NCI-H146 treated with DMSO at 0.1 percent for 48 hours (cell line): Measurements from ENCODE around the gene PROM2.
"Not testable (repeated sequence)": the region's sequence is repeated elsewhere in the genome, so short reads cannot be mapped to it uniquely, and the experiment has no call there.

Source experiments
- DNase-seq: peaks from one replicate; lab custom pipeline; 2025; ENCODE audit not compliant: unreplicated experiment; lab: John Stamatoyannopoulos, UW

Gene PROM2, protein sequence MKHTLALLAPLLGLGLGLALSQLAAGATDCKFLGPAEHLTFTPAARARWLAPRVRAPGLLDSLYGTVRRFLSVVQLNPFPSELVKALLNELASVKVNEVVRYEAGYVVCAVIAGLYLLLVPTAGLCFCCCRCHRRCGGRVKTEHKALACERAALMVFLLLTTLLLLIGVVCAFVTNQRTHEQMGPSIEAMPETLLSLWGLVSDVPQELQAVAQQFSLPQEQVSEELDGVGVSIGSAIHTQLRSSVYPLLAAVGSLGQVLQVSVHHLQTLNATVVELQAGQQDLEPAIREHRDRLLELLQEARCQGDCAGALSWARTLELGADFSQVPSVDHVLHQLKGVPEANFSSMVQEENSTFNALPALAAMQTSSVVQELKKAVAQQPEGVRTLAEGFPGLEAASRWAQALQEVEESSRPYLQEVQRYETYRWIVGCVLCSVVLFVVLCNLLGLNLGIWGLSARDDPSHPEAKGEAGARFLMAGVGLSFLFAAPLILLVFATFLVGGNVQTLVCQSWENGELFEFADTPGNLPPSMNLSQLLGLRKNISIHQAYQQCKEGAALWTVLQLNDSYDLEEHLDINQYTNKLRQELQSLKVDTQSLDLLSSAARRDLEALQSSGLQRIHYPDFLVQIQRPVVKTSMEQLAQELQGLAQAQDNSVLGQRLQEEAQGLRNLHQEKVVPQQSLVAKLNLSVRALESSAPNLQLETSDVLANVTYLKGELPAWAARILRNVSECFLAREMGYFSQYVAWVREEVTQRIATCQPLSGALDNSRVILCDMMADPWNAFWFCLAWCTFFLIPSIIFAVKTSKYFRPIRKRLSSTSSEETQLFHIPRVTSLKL

DNA sequence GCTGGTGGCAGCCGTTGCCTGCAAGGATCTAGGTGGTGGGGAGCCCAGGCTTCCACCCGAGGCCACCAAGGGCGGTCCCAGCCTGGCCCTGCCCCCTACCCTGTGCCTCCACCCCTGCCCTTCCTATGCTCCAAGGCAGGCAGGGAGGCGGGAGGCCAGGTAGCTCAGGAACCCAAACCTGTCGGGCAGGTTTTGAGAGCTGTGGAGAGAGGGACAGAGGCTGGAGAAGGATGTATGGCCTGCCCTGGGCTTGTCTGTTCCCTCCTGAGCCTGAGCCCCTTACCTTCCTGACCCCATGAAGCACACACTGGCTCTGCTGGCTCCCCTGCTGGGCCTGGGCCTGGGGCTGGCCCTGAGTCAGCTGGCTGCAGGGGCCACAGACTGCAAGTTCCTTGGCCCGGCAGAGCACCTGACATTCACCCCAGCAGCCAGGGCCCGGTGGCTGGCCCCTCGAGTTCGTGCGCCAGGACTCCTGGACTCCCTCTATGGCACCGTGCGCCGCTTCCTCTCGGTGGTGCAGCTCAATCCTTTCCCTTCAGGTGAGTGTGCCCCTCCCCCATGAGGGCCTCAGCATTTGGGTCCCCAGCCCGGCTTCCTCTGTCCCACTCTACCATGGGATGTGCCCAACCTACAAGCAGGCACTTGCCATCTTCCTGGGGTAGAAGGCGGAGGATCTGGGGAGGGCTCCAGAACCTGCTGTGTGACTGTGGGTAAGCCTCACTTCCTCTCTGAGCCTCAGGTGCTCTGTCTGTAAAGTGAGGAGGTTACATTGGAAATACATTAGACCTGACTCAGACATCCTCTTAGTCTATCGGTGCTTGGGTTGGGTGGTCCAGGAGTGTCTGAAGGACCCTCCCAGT lies at the start of gene PROM2:
Gene PROM2, plus strand, starts transcription at position 159 of the 860 bp plus-strand sequence. Its CDS starts 137 bp downstream, at position 296.
- DNase-seq: no peak

DNA sequence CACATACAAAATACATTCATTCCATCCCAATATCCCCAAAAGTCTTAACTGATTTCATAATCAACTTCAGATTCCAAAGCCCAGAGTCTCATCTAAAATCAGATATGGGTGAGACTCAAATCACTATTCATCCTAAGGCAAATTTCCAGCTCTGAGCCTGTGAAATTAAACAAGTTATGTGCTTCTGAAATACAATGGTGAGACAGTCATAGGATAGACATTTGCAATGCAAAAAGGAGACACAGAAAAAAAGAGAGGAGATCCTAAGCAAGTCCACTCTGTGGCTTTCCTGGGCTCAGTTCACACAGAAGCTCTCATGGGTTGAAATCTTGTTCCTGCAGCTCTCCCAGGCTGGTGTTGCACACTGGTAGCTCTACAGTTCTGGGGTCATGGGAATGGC lies 48.6 kb upstream of the PROM2 start:
- DNase-seq: no peak

DNA sequence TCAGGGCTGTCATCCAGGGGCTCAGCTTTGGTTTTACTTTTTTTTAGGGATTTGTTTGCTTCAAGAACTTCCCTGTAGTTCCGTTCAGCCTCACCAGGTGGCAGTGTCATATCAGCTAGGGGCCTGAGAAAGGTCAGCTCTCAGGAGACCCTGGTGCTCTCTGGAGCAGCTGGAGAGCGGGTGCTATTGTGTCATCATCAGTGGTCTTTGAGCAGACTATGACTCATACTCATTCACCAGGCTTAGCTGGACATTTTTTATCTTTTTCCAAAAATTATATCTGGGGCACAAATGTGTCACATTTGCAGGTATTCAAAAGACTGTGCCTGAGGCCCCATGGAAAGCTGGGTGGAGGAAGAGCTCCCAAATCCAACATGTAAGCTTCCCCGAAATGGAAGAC lies 42.5 kb upstream of the PROM2 start:
- DNase-seq: peak; percentile 42

DNA sequence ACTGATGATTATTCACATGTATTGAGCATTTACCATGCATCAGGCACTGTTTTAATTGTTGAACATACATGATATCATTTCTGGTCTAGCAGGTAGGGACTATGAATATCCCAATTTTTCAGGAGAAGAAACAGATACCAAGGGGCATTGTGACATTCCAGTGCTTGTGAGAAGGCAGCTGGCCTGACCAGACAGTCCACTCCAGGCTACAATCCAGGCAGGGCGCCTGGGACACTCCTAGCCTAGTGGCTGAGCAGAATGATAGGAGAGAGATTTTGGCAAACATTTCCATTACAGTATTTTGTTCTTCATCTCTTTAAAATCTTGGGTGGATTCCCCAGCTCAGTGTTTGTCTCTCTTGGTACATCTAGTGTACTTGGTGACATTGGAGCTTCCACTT lies 42.0 kb upstream of the PROM2 start:
- DNase-seq: no peak

DNA sequence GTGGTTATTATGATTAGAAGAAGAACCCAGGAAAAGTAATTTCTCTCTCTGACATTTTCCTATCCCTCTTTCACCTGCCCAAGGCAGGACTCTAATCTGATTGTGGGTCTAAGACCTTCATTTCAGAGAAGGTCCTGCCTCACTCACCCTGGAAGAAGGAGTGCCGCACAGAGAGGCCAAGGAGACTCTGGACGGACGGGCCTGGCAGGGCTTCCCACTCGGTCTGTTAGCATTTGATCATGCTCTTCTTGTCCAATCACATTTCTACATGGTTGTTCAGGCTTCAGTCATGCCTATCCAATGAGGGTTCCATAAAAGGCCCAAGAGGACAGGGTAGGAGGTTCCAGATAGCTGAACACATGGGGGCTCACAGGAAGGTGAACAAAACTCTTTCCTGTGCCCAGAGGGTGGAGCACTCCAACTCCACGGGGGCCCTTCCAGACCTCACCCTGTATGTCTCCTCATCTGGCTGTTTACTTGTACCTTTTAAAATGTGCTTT lies 39.9 kb upstream of the PROM2 start:
- DNase-seq: no peak

DNA sequence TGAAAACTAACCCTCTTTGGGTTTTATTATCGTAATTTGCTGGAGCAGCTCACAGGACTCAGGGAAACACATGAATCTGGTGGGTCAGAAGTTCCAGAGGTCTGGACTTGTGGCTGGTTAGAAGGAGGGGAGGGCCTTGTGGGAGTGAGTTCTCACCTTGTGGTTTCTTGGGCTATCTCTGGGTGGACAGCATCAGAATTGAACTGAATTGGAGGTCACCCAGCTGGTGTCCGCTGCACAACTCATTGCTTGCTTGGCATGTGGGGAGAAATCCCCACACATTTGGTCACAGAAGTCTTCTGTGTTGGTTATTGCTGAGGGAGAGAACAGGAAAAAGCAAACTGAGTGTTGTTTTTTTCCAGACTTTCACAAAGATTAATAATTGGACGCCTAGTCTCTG lies 39.4 kb upstream of the PROM2 start:
- no peak for DNase-seq

DNA sequence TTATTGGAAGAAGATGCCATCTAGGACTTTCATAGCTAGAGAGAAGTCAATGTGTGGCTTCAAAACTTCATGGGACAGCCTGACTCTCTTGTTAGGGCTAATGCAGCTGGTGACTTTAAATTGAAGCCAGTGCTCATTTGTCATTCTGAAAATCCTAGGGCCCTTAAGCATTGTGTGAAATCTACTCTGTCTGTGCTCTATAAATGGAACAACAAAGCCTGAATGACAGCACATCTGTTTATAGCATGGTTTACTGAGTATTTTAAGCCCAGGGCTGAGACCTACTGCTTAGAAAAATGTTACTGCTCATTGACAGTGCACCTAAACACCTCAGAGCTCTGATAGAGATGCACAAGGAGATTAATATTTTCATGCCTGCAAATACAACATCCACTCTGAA lies 36.1 kb upstream of the PROM2 start:
- DNase-seq: no peak

DNA sequence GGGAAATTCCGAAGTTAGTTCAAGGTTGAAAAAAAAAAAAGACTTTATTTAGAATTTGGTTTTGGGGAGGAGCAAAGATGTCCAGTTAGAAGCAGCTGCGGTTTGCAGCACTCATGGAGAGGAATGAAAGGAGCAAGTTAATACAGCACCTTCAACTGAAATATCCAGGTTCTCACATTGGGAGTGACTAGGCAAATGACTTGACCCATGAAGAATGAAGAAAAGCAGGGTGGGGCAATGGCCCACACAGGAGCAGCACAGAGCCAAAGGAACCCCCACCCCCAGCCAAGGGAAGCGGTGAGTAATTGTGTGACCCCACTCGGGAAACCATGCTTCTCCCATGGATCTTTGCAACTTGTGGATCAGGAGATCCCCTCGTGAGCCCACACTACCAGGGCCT lies 34.2 kb upstream of the PROM2 start:
- no peak for DNase-seq

DNA sequence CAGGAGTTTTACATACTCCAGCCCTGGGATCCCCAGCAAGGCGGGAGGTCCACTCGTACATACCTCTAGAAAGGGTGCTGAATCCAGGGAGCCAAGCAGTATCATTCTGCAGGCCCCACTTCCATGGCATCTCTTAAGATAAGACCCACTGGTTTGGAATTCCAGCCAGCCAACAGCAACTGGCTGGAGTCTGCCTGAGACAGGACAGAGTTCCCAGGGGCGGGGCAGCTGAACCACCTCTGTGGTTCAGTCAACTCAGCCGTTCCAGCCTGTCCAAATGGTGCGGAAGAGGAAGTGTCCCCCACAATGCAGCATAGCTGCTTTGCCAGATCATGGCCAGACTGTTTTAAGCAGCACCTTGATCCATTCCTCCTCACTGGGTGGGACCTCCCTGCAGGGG lies 33.7 kb upstream of the PROM2 start:
- no peak for DNase-seq

DNA sequence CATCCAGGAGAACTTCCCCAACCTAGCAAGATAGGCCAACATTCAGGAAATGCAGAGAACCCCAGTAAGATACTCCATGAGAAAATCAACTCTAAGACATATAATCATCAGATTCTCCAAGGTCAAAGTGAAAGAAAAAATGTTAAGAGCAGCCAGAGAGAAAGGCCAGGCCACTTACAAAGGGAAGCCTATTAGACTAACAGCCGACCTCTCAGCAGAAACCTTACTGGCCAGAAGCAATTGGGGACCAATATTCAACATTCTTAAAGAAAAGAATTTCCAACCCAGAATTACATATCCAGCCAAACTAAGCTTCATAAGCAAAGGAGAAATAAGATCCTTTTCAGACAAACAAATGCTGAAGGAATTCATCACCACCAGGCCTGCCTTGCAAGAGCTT lies 32.2 kb upstream of the PROM2 start:
- not testable (repeated sequence) for DNase-seq

DNA sequence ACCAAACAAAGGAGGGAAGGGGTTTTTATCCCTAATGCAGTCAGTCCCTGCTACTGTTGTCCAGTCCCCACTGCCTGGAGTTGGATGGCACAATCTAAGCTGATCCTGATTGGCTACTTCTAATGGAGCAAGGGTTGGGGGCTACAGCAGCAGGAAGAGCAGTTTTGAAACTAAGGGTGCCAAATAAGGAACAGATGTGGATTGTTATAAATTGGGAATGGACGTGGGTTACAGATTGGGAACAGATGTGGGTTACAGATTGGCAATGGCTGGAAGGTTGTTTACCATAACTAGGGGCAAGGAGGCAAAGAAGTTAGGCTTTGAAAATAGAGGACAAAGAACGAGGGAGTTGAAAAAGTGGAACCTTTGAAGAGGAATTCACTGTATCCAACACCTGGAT lies 16.0 kb upstream of the PROM2 start:
- DNase-seq: no peak

DNA sequence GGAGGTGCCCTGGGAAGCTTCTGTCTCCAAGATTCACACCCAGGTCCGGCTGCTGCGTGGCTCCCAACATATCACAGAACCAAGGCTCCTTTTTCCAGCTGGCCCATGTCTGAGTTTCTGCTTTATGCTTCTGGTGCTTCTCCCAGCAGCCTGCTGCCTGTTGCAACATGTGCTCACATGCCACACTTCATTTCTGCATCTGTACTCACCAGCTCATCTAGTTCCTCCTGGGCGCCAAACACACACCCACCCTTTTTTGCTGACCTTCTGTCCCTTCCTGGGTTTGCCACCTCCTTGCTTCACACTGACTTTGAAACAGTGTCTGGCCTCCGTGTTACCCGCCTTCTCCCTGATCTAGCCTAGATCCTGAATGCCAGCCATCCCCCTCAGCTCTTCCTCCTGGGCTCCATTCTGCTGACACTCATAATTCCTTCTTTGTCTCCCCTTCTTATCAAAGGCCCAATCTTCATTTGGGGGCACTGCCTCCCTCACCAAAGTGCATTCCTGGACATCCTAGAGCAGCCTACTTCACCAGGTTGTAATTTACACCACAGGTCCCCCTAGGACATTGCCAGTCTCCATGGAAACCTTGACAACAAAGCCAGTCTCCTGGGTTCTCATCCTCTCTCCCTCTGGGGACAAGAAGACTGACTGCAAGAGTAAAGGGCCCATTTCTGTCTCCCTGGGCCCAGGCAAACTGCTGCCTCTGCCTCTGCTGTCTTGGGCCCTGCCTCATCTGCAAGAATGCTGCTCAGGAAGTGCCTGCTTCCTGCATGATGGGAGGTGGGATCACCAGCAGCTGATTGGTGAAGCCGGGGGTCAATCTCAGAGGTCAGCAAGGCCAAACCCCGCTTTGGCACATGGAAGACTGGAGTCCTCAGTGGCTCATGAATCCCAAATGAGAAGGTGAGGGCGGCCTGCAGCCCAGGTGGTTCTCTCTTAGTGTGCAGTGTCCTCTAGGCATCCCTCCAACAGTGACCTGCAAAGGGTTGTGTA lies 13.9 kb upstream of the PROM2 start:
- DNase-seq: no peak

DNA sequence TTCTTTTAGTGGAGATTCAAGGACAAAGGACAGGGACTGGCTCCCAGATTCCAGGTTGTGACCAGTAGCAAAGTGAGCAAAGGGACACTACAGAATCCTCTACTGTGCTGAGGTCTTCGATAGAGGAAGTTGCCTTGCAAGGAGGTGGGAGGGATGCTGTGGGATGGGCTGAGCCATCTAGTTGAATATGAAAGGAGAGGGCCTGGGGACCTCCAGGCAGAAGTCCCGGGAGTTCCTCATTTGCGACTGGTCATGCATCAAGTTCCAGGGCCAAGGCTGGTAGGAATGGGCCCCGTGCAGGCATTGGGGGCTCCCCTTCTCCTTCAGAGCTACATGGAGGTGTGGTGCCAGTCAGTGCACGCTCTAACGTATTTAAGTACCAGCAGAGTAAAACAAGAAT lies 12.6 kb upstream of the PROM2 start:
- no peak for DNase-seq

DNA sequence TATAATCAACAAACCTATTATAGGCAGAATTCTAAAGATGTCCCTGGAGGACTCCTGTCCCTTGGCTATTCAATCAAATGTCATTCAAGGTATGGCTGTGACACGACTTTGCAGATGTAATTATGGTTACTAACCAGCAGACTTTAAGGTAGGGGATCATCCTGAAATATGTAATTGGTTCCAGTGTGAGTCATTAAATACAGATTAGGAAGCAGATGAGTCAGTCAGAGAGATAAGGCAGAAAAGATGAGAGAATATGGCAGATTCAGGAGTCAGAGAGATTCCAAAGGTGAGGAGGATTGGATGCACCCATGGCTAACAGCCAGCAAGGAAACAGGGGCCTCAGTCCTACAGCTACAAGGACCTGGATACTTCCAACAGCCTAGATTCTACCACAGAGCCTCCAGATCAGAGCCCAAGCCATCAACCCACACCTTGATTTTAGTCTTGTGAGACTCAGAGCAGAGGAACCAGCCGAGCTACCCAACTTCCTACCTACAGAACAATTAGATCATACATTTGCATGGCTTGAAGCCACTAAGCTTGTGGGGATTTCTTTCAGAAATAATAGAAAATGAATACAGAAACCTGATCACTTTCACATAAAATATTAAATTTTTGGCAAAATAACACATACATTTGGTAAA lies 11.2 kb upstream of the PROM2 start:
- no peak for DNase-seq

DNA sequence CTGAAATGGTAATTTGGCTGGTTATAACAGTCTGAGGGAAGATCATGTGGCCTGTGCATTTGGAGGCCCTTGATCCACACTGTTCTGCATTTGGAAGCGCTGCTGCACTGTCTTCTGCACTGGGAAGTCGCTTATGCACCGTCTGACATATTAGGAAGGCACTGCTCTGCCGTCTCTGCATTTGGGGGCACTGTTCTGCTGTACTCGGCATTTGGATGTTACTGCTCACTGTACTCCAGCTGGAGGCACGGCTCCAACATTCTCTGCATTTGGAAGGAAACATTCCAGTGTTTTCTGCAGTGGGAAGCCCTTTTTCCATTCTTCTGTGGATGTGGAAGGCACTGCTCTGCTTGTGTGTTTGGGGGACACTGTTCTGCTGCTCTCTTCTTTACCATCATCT lies 9.6 kb upstream of the PROM2 start:
- DNase-seq: no peak

DNA sequence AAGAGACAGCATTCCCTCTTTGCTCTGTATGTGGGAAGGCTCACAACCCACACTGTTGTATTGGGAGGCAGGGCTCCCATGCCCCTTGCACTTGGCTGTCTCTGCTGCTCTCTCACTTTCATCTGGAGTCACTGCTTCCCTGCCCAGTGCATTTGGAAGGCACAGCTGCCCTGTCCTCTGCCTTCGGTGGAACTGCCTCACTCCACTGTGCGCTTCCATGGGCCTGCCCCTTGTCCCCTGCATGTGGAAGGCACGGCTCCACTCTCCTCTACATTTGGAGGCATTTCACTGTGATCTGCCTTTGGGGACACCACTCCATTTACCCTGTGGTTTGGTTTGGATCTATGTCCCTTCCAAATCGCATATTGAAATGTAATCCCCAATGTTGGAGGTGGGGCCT lies 9.1 kb upstream of the PROM2 start:
- no peak for DNase-seq

DNA sequence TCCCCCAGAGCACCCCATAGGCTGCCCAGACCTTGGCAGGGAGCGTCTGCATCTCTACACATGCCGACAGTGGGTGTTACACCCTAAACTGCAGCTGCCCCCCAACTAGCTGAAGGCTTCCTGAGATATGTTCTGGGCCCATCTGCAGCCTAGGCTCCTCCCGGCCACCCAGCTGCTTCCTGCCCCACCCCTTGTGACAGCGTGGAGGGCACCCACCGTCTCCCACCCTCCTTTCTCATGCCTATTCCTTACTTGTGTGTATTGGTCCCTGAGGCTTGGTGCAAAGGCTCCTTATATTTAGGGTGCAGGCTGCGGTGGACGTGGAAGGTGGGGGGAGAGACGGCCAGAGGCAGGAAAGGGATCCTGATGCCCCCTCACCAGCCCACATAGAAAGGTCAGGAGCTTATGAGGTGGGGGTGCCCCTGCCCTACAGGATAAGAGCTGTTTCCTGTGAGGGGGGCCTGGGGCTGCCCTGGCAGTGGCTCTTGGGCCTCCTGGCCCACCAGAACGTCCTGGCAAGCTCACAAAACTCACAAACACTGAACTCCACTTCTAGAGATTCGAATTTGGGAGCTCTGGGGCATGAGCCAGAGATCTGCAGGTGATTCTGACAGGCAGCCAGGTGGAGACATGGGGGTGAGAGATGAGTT lies 7.3 kb upstream of the PROM2 start:
- DNase-seq: no peak

DNA sequence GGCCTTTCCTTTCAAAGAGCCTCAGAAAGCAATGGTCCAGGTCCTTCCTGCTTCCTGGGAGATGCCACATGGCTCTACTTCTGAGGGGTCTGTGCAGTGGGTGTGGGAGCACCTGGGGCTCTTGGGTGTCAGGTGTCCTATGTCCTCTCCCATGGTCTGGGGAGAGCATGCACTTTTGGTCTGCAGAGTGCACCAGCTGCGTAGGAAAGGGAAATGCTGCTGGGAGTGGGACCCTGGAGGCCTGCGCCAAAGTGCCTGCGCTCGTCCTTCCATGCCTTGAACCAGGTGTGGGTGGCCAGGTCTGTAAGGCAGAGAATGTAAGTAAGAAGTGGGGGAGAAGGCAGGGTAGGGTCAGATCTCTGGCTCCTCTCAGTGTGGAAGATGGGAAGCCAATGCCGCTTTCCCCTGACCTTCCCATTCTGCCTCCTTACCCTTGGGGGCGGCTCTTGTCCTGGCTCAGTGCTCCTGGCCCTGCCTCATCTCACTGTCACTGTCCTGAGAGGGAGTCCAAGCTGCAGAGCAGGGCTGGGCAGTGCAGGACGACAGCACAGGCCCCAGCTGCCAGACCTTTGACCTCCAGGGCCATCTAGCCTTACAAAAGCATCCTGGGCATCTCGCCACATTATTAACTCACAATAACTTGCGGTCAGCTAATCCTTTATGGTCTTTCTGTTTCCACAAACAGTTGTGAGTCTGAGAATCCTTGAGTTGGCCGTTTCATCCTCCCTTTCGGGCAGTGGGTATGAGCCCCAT lies 6.6 kb upstream of the PROM2 start:
- DNase-seq: no peak
